GM12878 (cell line): ENCODE data around the gene KAT2B. TPM values are rescaled to one million over a fixed set of nuclear protein-coding genes. Genes with fewer than 3 reads are reported as not detected.

ENCODE experiments used
- ATF7 ChIP-seq: fragments of 450-650 bp; IDR thresholded peaks from 2 replicates; pipeline ENCODE4 v1.6.1; 2016; ENCODE audit warnings: low read depth, mild to moderate bottlenecking
- BCL11A ChIP-seq: IDR thresholded peaks from 2 replicates; pipeline ENCODE4 v1.6.1; 2011; ENCODE audit warnings: low read depth, low read length
- CBFB ChIP-seq: IDR thresholded peaks from 2 replicates; pipeline ENCODE4 v1.6.1; 2016; ENCODE audit warnings: antibody characterized with exemption, low read depth
- CEBPB ChIP-seq, 2 experiments: fragments of 150-350 bp in 1 of 2; IDR thresholded peaks; 2 replicates each; pipeline ENCODE4 v1.6.1; 2012 to 2014; ENCODE audit warnings: low read depth in 2 of 2, low read length in 2 of 2, borderline replicate concordance in 1 of 2, inconsistent platforms in 1 of 2
- CHD1 ChIP-seq: IDR thresholded peaks from 2 replicates; pipeline ENCODE4 v1.6.1; 2012; ENCODE audit warnings: low read depth, low read length, improper control_type of control experiment
- FOS ChIP-seq: IDR thresholded peaks from 3 replicates; pipeline ENCODE4 v1.6.1; 2011; ENCODE audit warnings: borderline replicate concordance; ENCODE audit not compliant: insufficient read length; ENCODE audit errors: extremely low read depth
- JUNB ChIP-seq: IDR thresholded peaks from 2 replicates; pipeline ENCODE4 v1.6.1; 2016; ENCODE audit warnings: antibody characterized with exemption, mild to moderate bottlenecking
- JUND ChIP-seq: IDR thresholded peaks from 2 replicates; pipeline ENCODE4 v1.6.1; 2012; ENCODE audit warnings: low read depth, mild to moderate bottlenecking, low read length, improper control_type of control experiment, moderate library complexity
- MTA3 ChIP-seq: IDR thresholded peaks from 2 replicates; pipeline ENCODE4 v1.6.1; 2012; ENCODE audit warnings: low read length, inconsistent platforms, borderline replicate concordance
- NBN ChIP-seq: fragments of 450-650 bp; IDR thresholded peaks from 2 replicates; pipeline ENCODE4 v1.6.1; 2016
- NR2F1 ChIP-seq: fragments of 450-650 bp; conservative IDR thresholded peaks from 2 replicates; pipeline ENCODE4 v1.6.1; 2017; ENCODE audit warnings: mild to moderate bottlenecking
- PAX8 ChIP-seq: fragments of 450-650 bp; IDR thresholded peaks from 2 replicates; pipeline ENCODE4 v1.6.1; 2017; ENCODE audit warnings: mild to moderate bottlenecking, moderate library complexity
- RAD51 ChIP-seq: fragments of 450-650 bp; IDR thresholded peaks from 2 replicates; pipeline ENCODE4 v1.6.1; 2016; ENCODE audit warnings: moderate library complexity, mild to moderate bottlenecking, inconsistent platforms
- RUNX3 ChIP-seq: IDR thresholded peaks from 2 replicates; pipeline ENCODE4 v1.6.1; 2012; ENCODE audit warnings: low read length, inconsistent platforms
- SIX5 ChIP-seq: IDR thresholded peaks from 2 replicates; pipeline ENCODE4 v1.6.1; 2011; ENCODE audit warnings: mild to moderate bottlenecking, low read depth, low read length, moderate library complexity; ENCODE audit not compliant: severe bottlenecking
- SMAD1 ChIP-seq: fragments of 450-650 bp; IDR thresholded peaks from 2 replicates; pipeline ENCODE4 v1.6.1; 2018; ENCODE audit warnings: mild to moderate bottlenecking, low read depth; ENCODE audit not compliant: partially characterized antibody
- SP1 ChIP-seq: IDR thresholded peaks from one replicate; pipeline ENCODE4 v1.6.1; 2011; ENCODE audit warnings: low read depth, low read length
- STAT3 ChIP-seq: IDR thresholded peaks from 2 replicates; pipeline ENCODE4 v1.6.1; 2011; ENCODE audit warnings: low read depth, low read length, improper control_type of control experiment
- SUPT20H ChIP-seq: IDR thresholded peaks from 2 replicates; pipeline ENCODE4 v1.6.1; 2011; ENCODE audit warnings: low read depth, mild to moderate bottlenecking, low read length, moderate library complexity, borderline replicate concordance; ENCODE audit not compliant: control insufficient read depth
- TCF7 ChIP-seq: IDR thresholded peaks from 2 replicates; pipeline ENCODE4 v1.6.1; 2014; ENCODE audit warnings: antibody characterized with exemption, borderline replicate concordance
- YBX1 ChIP-seq: fragments of 450-650 bp; IDR thresholded peaks from 2 replicates; pipeline ENCODE4 v1.6.1; 2016; ENCODE audit warnings: antibody characterized with exemption
- ZNF217 ChIP-seq: fragments of 450-650 bp; IDR thresholded peaks from 2 replicates; pipeline ENCODE4 v1.6.1; 2017; ENCODE audit warnings: antibody characterized with exemption, mild to moderate bottlenecking
- ZNF274 ChIP-seq: IDR thresholded peaks from one replicate; pipeline ENCODE4 v1.8.0; 2011; ENCODE audit not compliant: insufficient read length, insufficient read depth
- polyA plus RNA-seq, 11 experiments: library from polyadenylated mRNA; depleted of rRNA in 4 of 11; unstranded in 6 of 11; stranded (reverse) in 5 of 11; fragments of >200 nt; fragmentation: Nextera tagmentation in 4 of 11; fragmentation: Illumina TruSeq in 1 of 11; extraction: Ambion mirVana in 4 of 11; extraction: Trizol in 1 of 11; gene quantifications; 1 replicate in 1 of 11; 2 replicates in 10 of 11; pipeline versions ENCODE4 v1.2.1 to v1.2.3, GENCODE V29; 2011 to 2016; ENCODE audit warnings: inconsistent platforms in 2 of 11, missing spikeins in 2 of 11, low read depth in 1 of 11
- total RNA-seq, 4 experiments: library from RNA; depleted of rRNA in 3 of 4; stranded (reverse); fragments of >200 nt in 3 of 4; fragmentation: Illumina TruSeq in 1 of 4; extraction: Trizol in 1 of 4; gene quantifications; 2 replicates each; pipeline versions ENCODE4 v1.2.1 to v1.2.3, GENCODE V29; 2013 to 2021
- TF ChIP-seq, protein P1 (sequence below): fragments of 450-650 bp; conservative IDR thresholded peaks from 2 replicates; pipeline ENCODE4 v1.6.1; 2017; ENCODE audit warnings: mild to moderate bottlenecking, moderate library complexity
- TF ChIP-seq, protein P2 (sequence below): IDR thresholded peaks from 2 replicates; pipeline ENCODE4 v1.6.1; 2011; ENCODE audit warnings: low read depth, mild to moderate bottlenecking, low read length, moderate library complexity, borderline replicate concordance; ENCODE audit errors: extremely low read depth
- TF ChIP-seq, protein P3 (sequence below): fragments of 450-650 bp; IDR thresholded peaks from 2 replicates; pipeline ENCODE4 v1.6.1; 2017; ENCODE audit warnings: mild to moderate bottlenecking
- TF ChIP-seq, protein P4 (sequence below): fragments of 450-650 bp; IDR thresholded peaks from 2 replicates; pipeline ENCODE4 v1.6.1; 2016; ENCODE audit warnings: mild to moderate bottlenecking

The KAT2B gene
- total and polyA plus RNA-seq, 10 of the 15 experiments (the other 5 are each of a cell fraction or from before 2014, with no cell fraction given): 2.9 to 15.2 (median 10.2) TPM

DNA sequence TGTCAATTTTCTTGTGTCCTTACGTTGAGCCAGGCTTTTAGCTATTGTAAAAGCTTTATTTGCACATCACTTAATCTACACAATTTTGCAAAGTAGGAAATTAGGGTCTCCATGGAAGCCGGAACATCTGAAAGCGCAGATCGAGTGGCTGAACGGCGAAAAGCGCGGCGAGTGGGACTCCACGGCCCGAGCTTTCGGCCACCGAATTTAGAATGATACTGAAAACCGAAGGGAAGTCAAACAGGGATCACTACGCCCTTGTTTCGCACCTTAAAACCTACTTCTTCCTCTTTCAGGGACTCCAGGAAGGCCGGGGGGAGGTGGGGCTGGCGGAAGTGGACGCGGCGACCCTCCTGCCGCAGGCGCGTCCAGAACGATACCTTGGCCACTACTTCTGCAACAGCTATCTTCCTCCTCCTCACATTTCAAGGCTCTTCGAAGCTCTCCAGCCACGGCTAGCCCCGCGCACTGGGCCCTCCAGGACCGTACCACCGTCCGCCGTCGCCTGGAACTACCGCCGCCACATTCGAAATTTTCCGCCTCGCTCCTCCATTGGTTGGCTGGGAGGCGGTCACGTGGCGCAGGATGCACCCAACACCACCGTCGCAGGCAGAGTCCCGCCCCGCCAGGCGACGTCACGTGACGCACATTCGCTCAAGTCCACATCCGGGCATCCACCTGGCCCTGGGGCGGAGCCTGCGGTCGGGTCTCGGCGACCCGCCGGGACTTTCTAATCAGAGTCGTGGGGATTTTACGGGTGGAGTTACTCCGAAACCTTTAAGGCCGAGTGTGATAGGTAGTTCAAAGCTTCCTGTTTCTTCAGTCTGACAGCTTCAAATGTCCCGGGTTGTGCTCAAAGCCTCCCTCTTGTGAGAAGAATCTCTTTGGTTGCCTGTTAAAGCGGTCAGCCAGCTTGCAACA lies 145.7 kb downstream of the KAT2B start, which contains the start of gene SGO1 (continued):
- TF ChIP-seq, protein P1, sequence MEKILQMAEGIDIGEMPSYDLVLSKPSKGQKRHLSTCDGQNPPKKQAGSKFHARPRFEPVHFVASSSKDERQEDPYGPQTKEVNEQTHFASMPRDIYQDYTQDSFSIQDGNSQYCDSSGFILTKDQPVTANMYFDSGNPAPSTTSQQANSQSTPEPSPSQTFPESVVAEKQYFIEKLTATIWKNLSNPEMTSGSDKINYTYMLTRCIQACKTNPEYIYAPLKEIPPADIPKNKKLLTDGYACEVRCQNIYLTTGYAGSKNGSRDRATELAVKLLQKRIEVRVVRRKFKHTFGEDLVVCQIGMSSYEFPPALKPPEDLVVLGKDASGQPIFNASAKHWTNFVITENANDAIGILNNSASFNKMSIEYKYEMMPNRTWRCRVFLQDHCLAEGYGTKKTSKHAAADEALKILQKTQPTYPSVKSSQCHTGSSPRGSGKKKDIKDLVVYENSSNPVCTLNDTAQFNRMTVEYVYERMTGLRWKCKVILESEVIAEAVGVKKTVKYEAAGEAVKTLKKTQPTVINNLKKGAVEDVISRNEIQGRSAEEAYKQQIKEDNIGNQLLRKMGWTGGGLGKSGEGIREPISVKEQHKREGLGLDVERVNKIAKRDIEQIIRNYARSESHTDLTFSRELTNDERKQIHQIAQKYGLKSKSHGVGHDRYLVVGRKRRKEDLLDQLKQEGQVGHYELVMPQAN: peak; percentile 100
- TF ChIP-seq ATF7 (peak; percentile 81), NR2F1 (peak; percentile 25; the same call in 1 of the 2 replicates), TCF7 (no peak), ZNF274 (no peak), NBN (peak; percentile 39; the same call in 1 of the 2 replicates), PAX8 (no peak), STAT3 (no peak), RUNX3 (peak; percentile 85), MTA3 (no peak), JUND (no peak), SP1 (peak; percentile 95), CHD1 (no peak), FOS (peak; percentile 63), SIX5 (no peak), BCL11A (peak; percentile 37; the same call in 1 of the 2 replicates), CEBPB (IDR thresholded peaks at IDR 0.05; ENCODE audit: borderline replicate concordance in 1 of 2, low read depth in 2 of 2, low read length in 2 of 2) (no peak), CBFB (peak; percentile 57), YBX1 (no peak), JUNB (no peak), RAD51 (peak; percentile 100), ZNF217 (no peak), SMAD1 (peak; percentile 38), SUPT20H (no peak)
- TF ChIP-seq, protein P2, sequence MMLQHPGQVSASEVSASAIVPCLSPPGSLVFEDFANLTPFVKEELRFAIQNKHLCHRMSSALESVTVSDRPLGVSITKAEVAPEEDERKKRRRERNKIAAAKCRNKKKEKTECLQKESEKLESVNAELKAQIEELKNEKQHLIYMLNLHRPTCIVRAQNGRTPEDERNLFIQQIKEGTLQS: peak; percentile 97; the same call in 1 of the 2 replicates
- TF ChIP-seq, protein P3, sequence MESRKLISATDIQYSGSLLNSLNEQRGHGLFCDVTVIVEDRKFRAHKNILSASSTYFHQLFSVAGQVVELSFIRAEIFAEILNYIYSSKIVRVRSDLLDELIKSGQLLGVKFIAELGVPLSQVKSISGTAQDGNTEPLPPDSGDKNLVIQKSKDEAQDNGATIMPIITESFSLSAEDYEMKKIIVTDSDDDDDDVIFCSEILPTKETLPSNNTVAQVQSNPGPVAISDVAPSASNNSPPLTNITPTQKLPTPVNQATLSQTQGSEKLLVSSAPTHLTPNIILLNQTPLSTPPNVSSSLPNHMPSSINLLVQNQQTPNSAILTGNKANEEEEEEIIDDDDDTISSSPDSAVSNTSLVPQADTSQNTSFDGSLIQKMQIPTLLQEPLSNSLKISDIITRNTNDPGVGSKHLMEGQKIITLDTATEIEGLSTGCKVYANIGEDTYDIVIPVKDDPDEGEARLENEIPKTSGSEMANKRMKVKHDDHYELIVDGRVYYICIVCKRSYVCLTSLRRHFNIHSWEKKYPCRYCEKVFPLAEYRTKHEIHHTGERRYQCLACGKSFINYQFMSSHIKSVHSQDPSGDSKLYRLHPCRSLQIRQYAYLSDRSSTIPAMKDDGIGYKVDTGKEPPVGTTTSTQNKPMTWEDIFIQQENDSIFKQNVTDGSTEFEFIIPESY: no peak
- TF ChIP-seq, protein P4, sequence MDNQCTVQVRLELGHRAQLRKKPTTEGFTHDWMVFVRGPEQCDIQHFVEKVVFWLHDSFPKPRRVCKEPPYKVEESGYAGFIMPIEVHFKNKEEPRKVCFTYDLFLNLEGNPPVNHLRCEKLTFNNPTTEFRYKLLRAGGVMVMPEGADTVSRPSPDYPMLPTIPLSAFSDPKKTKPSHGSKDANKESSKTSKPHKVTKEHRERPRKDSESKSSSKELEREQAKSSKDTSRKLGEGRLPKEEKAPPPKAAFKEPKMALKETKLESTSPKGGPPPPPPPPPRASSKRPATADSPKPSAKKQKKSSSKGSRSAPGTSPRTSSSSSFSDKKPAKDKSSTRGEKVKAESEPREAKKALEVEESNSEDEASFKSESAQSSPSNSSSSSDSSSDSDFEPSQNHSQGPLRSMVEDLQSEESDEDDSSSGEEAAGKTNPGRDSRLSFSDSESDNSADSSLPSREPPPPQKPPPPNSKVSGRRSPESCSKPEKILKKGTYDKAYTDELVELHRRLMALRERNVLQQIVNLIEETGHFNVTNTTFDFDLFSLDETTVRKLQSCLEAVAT: no peak; the same call in 1 of the 2 replicates
